ENCODE measurements around the gene LAMA2.

Gene LAMA2

DNA sequence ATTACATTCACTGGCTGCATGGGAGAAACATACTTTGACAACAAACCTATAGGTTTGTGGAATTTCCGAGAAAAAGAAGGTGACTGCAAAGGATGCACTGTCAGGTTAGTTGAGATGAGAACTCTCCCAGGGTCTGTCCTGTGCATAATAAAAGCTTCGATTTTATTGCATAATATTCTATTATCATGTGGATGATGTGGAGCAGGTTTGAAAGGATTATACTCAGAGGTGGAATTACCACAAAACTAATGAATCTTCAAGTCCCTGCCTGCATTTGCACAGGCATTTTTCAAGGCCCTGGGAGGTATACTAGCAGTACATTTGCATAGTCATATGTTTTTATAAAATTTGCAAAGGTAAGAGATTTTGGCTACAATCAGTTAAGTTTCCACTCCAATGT lies 577.3 kb downstream of the LAMA2 start:
- TF ChIP-seq, protein P1, sequence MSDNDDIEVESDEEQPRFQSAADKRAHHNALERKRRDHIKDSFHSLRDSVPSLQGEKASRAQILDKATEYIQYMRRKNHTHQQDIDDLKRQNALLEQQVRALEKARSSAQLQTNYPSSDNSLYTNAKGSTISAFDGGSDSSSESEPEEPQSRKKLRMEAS (IDR thresholded peaks at IDR 0.05; ENCODE audit: low read depth, low read length), result no peak
- TF ChIP-seq, protein P2, sequence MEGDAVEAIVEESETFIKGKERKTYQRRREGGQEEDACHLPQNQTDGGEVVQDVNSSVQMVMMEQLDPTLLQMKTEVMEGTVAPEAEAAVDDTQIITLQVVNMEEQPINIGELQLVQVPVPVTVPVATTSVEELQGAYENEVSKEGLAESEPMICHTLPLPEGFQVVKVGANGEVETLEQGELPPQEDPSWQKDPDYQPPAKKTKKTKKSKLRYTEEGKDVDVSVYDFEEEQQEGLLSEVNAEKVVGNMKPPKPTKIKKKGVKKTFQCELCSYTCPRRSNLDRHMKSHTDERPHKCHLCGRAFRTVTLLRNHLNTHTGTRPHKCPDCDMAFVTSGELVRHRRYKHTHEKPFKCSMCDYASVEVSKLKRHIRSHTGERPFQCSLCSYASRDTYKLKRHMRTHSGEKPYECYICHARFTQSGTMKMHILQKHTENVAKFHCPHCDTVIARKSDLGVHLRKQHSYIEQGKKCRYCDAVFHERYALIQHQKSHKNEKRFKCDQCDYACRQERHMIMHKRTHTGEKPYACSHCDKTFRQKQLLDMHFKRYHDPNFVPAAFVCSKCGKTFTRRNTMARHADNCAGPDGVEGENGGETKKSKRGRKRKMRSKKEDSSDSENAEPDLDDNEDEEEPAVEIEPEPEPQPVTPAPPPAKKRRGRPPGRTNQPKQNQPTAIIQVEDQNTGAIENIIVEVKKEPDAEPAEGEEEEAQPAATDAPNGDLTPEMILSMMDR (IDR thresholded peaks at IDR 0.05; ENCODE audit: low read depth, low read length), result no peak
- TF ChIP-seq MYC (IDR thresholded peaks at IDR 0.05; ENCODE audit: low read depth, low read length), result no peak
- TF ChIP-seq POLR2A (IDR thresholded peaks at IDR 0.05; ENCODE audit: extremely low read depth, insufficient read length), result no peak
- no peak for DNase-seq (ENCODE audit: low read depth)
- H3K4me3 ChIP-seq (ENCODE audit: low read depth, low read length), result no peak overlapping the region

DNA sequence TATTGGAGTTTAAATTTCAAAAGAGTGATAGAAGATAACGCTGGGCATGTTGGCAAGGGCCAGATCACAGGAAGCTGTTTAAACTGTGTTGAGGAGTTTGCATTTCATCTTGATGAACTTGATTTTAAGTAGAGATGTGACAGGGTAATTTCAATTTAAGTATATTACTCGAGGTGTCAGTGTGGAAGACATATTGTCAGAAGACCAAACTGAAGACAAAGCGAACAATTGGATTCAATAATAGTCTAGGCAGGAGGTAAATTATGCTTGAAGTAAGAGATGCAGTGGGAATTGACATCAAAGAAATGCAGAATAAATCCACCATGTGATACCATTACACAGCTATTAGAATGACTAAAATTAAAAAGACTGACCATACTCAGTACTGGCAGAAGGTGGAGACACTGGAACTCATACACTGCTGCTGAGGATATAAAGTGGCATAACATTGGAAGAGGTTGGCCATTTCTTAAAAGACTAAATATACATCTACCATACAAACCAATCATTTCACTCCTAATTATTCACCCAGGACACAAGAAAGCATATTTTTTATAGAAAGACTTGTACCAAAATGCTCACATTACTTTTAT lies 586.2 kb downstream of the LAMA2 start:
- DNase-seq (ENCODE audit: low read depth), result no peak
- TF ChIP-seq, protein P1 (IDR thresholded peaks at IDR 0.05; ENCODE audit: low read depth, low read length), result no peak
- no peak for TF ChIP-seq POLR2A (IDR thresholded peaks at IDR 0.05; ENCODE audit: extremely low read depth, insufficient read length)
- TF ChIP-seq, protein P2 (IDR thresholded peaks at IDR 0.05; ENCODE audit: low read depth, low read length), result no peak
- no peak for TF ChIP-seq MYC (IDR thresholded peaks at IDR 0.05; ENCODE audit: low read depth, low read length)
- H3K4me3 ChIP-seq (ENCODE audit: low read depth, low read length), result no peak overlapping the region

DNA sequence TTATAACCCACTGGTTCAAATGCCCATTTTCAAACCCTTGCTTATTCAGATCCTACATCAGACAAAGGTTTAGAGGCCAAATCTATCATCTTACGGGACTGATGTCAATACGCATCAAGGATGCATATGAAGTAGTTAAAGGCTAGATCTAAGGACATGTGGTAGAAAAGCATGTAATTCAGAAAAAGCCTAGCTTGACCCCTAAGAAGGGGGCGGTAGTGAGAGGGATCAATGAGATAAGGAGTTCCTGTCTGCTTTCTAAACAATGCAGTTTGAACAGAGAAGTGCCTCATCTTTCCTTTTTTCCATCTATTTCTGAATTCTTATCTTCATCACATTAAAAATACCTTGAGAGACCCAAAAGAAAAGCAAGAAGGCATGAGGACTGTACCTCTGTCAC lies 589.3 kb downstream of the LAMA2 start:
- no peak for TF ChIP-seq POLR2A (IDR thresholded peaks at IDR 0.05; ENCODE audit: extremely low read depth, insufficient read length)
- TF ChIP-seq, protein P1 (IDR thresholded peaks at IDR 0.05; ENCODE audit: low read depth, low read length), result no peak
- TF ChIP-seq MYC (IDR thresholded peaks at IDR 0.05; ENCODE audit: low read depth, low read length), result no peak
- TF ChIP-seq, protein P2 (IDR thresholded peaks at IDR 0.05; ENCODE audit: low read depth, low read length), result no peak
- no peak for DNase-seq (ENCODE audit: low read depth)
- H3K4me3 ChIP-seq (ENCODE audit: low read depth, low read length), result no peak overlapping the region

DNA sequence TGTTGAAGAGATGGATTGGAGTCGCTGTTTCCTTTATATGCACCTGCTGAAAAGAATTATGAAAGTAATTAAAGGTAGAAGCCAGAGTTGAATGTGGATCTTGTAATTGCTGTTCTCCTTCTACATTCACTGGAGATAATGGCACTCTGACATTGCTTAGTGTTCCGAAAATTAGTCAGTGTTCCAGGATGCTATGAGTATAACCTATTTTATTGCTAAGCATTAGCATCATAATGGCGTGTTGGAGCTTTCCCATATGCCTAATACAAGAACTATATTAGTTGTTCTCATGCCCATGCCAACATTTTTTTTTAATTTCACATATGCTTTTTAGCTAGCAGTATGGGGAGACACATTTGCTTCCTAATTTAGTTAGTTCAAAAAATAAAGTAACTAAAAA lies 590.6 kb downstream of the LAMA2 start:
- no peak for DNase-seq (ENCODE audit: low read depth)
- no peak overlapping the region for H3K4me3 ChIP-seq (ENCODE audit: low read depth, low read length)
- TF ChIP-seq, protein P1 (IDR thresholded peaks at IDR 0.05; ENCODE audit: low read depth, low read length), result no peak
- TF ChIP-seq, protein P2 (IDR thresholded peaks at IDR 0.05; ENCODE audit: low read depth, low read length), result no peak
- TF ChIP-seq POLR2A (IDR thresholded peaks at IDR 0.05; ENCODE audit: extremely low read depth, insufficient read length), result no peak
- no peak for TF ChIP-seq MYC (IDR thresholded peaks at IDR 0.05; ENCODE audit: low read depth, low read length)

DNA sequence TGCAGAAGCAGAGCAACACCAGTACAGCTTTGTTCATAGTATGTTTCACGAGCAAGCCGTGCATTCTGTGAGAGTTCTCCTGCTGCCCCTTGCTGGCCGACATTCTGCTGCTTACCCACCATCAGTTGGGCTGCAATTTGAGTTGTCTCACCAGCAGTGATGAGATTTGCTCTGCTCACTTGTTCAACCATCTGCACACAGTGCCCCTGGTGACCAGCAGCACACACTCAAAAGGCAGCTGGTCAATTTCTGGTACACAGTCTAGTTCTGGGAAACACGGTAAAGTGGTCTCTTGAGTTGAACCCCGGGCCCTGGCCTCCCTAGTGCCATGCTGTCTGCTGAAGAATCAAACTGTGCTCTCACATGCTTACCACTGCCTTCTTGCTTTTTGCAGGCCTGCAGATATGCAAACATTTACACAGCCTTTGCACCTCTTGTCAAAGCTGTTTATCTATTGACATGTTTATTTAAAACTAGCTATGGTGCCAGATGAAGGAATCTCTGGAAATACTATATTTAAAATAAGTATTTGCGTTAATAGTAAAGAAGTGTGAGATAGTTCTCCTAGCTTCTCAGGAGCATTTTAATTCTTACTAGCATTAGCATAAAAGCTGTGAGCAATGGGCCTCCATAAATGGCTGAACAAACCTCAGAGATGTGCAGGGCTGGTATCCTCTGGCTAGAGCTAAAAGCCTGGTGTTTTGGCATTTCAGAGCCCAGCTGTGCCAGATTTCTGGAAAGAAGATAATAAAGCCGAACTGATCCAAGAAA lies 592.7 kb downstream of the LAMA2 start:
- no peak for DNase-seq (ENCODE audit: low read depth)
- no peak overlapping the region for H3K4me3 ChIP-seq (ENCODE audit: low read depth, low read length)
- TF ChIP-seq MYC (IDR thresholded peaks at IDR 0.05; ENCODE audit: low read depth, low read length), result no peak
- TF ChIP-seq, protein P2 (IDR thresholded peaks at IDR 0.05; ENCODE audit: low read depth, low read length), result no peak
- TF ChIP-seq, protein P1 (IDR thresholded peaks at IDR 0.05; ENCODE audit: low read depth, low read length), result no peak
- no peak for TF ChIP-seq POLR2A (IDR thresholded peaks at IDR 0.05; ENCODE audit: extremely low read depth, insufficient read length)

Measured in NB4 (cell line).